WERI-Rb-1 (cell line): Measurements from ENCODE around the gene ROPN1L.
A peak's percentile ranks its signal among the peaks of the same experiment; 100 is the strongest.

Source experiments
- DNase-seq: peaks from one replicate; pipeline ENCODE4 v3.0.0-alpha.2; 2020
- H3K27ac ChIP-seq: fragments of 250-450 bp; sonication (Bioruptor Pico); 2 replicates; pipeline ENCODE4 v1.5.1; 2020; ENCODE audit warnings: mild to moderate bottlenecking, moderate library complexity
- H3K27me3 ChIP-seq: fragments of 250-450 bp; sonication (Bioruptor Pico); 2 replicates; pipeline ENCODE4 v1.5.1; 2021; ENCODE audit warnings: mild to moderate bottlenecking, low read depth, moderate library complexity; ENCODE audit not compliant: insufficient read depth, severe bottlenecking
- H3K36me3 ChIP-seq: fragments of 250-450 bp; sonication (Bioruptor Pico); 2 replicates; pipeline ENCODE4 v1.5.1; 2020; ENCODE audit warnings: mild to moderate bottlenecking, moderate library complexity
- H3K4me3 ChIP-seq: 2 replicates; pipeline ENCODE4 v1.5.1; 2011; ENCODE audit warnings: low read depth, mild to moderate bottlenecking, control low read depth, low read length
- H3K9me3 ChIP-seq: fragments of 250-450 bp; sonication (Bioruptor Pico); 2 replicates; pipeline ENCODE4 v1.5.1; 2021; ENCODE audit warnings: mild to moderate bottlenecking, moderate library complexity; ENCODE audit not compliant: severe bottlenecking
- TF ChIP-seq, protein P1 (sequence below): IDR thresholded peaks from 2 replicates; pipeline ENCODE4 v1.5.1; 2011; ENCODE audit warnings: low read depth, mild to moderate bottlenecking, control low read depth, inconsistent platforms, low read length

The ROPN1L gene

DNA sequence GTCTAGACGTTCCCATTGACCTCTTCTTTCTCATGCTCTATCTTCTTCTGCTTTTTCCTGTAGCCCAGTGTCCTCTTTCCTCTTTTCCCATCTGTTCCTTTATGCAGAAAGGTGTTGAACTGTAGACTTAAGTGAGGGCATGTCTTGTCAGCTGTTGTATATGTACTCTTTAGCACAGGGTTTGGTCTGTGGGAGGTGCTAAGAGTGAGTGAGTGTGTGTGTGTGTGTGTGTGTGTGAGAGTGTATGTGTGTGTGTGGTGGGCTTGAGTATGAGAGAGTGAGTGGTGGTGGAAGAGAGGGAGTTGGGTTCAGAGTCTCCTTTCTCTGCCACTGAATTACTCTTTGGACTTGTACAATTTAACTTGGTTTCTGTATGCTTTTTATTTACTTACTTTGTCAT lies 10.3 kb upstream of the ROPN1L start:
- no peak for DNase-seq
- no peak overlapping the region for H3K4me3 ChIP-seq
- TF ChIP-seq, protein P1, sequence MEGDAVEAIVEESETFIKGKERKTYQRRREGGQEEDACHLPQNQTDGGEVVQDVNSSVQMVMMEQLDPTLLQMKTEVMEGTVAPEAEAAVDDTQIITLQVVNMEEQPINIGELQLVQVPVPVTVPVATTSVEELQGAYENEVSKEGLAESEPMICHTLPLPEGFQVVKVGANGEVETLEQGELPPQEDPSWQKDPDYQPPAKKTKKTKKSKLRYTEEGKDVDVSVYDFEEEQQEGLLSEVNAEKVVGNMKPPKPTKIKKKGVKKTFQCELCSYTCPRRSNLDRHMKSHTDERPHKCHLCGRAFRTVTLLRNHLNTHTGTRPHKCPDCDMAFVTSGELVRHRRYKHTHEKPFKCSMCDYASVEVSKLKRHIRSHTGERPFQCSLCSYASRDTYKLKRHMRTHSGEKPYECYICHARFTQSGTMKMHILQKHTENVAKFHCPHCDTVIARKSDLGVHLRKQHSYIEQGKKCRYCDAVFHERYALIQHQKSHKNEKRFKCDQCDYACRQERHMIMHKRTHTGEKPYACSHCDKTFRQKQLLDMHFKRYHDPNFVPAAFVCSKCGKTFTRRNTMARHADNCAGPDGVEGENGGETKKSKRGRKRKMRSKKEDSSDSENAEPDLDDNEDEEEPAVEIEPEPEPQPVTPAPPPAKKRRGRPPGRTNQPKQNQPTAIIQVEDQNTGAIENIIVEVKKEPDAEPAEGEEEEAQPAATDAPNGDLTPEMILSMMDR: no peak
- H3K27me3 ChIP-seq: no peaks in the 10 kb centered on the region
- H3K27ac ChIP-seq: peak overlapping the region; percentile 21
- H3K9me3 ChIP-seq: no peaks in the 10 kb centered on the region
- peaks cover 82% of the 10 kb centered on the region for H3K36me3 ChIP-seq

DNA sequence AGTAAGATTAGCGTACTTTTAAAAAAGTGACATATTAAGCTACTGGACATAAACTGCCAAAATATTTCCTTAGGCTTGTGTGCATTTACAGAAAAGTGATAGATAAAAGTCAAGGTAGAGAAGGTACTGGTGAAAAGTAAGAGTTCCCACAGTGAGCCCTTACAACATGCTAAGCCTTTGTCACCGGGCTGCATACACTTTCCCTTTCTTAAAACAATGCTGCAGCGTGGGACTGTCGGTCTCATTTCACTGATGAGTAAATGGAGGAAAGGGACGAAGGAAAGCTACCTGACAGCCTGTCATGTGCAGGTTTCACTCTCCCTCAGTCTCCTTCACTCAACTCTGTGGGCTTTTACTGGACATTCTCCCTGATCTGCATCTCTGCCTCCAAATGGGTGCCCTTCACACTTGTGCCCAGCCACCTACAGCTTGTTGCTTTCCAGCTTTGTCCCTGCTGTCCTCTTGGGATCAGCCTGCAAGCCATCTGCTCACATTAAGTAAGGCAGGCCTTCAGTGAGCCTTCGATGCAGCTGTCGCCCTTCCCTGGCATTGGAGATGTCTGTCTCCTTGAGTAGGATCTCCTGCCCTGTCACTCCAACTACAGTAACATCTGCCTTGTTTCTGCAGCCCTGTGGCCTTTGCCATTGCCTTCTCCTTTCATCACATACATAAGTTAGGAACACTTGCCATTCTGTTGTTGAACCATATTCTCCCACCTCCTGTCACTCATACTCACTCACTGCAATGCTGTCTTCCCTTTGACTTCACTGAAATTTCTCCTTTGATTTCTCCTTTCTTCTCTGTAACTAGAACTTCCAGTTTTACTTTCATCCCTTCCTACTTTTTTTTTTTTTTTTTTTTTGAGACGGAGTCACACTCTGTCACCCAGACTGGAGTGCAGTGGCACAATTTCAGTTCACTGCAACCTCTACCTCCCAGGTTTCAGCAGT lies 9.3 kb upstream of the ROPN1L start:
- TF ChIP-seq, protein P1: no peak
- H3K27ac ChIP-seq: peak overlapping the region; percentile 21
- no peaks in the 10 kb centered on the region for H3K27me3 ChIP-seq
- peak; percentile 94 for DNase-seq
- no peaks in the 10 kb centered on the region for H3K9me3 ChIP-seq
- H3K36me3 ChIP-seq: peaks cover 79% of the 10 kb centered on the region
- H3K4me3 ChIP-seq: no peak overlapping the region

DNA sequence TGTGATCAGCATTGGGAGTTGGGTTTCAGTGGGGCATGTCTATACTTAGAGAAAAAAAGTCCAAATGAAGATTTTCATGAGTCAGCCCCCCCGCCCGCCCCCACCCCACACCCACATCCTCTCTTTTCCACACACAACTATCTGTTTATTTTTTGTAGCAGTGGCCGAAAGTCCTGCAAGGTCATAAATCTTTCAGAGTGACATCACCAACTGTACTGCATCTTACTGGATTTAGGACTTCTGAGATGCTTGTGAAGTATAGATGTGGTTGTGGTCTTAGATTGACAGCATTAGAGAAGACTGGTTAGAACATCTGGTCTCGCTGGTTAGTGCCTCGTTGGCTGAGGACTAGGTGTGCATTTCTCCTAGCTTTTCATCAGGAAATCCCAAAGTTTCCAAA lies 7.3 kb upstream of the ROPN1L start:
- Histone ChIP-seq H3K36me3 (peaks cover 67% of the 10 kb centered on the region), H3K27me3 (no peaks in the 10 kb centered on the region), H3K9me3 (no peaks in the 10 kb centered on the region), H3K27ac (no peak overlapping the region), H3K4me3 (no peak overlapping the region)
- TF ChIP-seq, protein P1: no peak
- no peak for DNase-seq

DNA sequence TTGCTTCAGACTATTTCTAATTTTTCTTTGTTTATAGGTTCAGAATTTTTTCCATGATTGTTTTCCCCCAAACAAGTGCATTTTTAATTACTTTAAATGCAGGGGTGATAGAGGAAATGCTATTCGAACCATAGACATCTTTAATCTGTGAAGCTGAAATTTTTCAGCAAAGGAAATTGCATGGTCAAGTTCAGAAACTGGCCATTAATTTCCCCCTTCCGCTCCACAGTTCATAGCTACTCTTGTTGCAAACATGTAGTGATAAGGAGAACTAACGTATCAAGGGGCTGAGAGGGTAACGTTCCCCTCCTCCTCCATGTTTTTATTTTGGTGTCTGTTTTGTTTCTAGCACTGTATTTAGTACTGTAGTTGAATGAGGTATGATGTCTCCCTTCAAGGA lies 3.4 kb upstream of the ROPN1L start:
- DNase-seq: no peak
- peaks cover 35% of the 10 kb centered on the region for H3K36me3 ChIP-seq
- no peaks in the 10 kb centered on the region for H3K9me3 ChIP-seq
- no peak overlapping the region for H3K27ac ChIP-seq
- TF ChIP-seq, protein P1: no peak
- H3K4me3 ChIP-seq: no peak overlapping the region
- no peaks in the 10 kb centered on the region for H3K27me3 ChIP-seq

DNA sequence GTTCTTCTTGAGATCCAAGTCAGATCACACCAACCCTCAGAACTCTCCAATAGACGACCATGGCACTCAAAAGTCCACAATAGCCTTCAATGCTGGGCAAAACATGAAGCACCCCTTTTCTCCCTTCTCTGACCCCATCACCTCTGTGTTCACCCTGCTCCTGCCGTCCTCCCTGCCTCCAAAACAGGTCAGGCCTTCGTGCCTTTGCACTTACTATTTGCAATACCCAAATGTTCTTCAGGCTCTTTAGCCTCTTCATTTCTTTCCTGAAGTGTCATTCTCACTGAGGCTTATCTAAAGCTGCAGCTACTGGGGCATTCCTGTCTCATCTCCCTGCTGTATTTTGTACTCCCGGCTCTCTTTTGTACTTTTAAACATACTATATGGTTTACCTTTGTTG lies 2.0 kb upstream of the ROPN1L start:
- TF ChIP-seq, protein P1: no peak
- no peak overlapping the region for H3K4me3 ChIP-seq
- no peaks in the 10 kb centered on the region for H3K9me3 ChIP-seq
- H3K36me3 ChIP-seq: peaks cover 23% of the 10 kb centered on the region
- DNase-seq: no peak
- no peak overlapping the region for H3K27ac ChIP-seq
- no peaks in the 10 kb centered on the region for H3K27me3 ChIP-seq
